Smooth muscle cell (in vitro differentiated cells): ENCODE results near the gene SOWAHB. TPM values are rescaled to one million over a fixed set of nuclear protein-coding genes. Genes with fewer than 3 reads are reported as not detected.

Source experiments
- DNase-seq: peaks from one replicate; lab custom pipeline; 2025; ENCODE audit not compliant: unreplicated experiment; lab: John Stamatoyannopoulos, UW
- H2AFZ ChIP-seq: fragments of 200-600 bp; sonication (generic); 2 replicates; pipeline ENCODE4 v1.6.0; 2016; ENCODE audit warnings: antibody characterized with exemption, low read depth, mild to moderate bottlenecking
- H3F3A ChIP-seq: fragments of 200-600 bp; sonication (generic); 2 replicates; pipeline ENCODE4 v1.6.0; 2017; ENCODE audit warnings: antibody characterized with exemption, low read depth
- H3K27ac ChIP-seq: fragments of 200-600 bp; sonication (generic); 2 replicates; pipeline ENCODE4 v1.5.1; 2016; ENCODE audit warnings: low read depth, mild to moderate bottlenecking
- H3K27me3 ChIP-seq: fragments of 200-600 bp; sonication (generic); 2 replicates; pipeline ENCODE4 v1.6.1; 2016; ENCODE audit warnings: low read depth, mild to moderate bottlenecking
- H3K36me3 ChIP-seq: fragments of 200-600 bp; sonication (generic); 2 replicates; pipeline ENCODE4 v1.5.1; 2016; ENCODE audit warnings: low read depth
- H3K4me1 ChIP-seq: fragments of 200-600 bp; sonication (generic); 2 replicates; pipeline ENCODE4 v1.5.1; 2016; ENCODE audit warnings: low read depth
- H3K4me2 ChIP-seq: fragments of 200-600 bp; sonication (generic); 2 replicates; pipeline ENCODE4 v1.6.0; 2016; ENCODE audit warnings: mild to moderate bottlenecking
- H3K4me3 ChIP-seq: fragments of 200-600 bp; sonication (generic); 2 replicates; pipeline ENCODE4 v1.5.1; 2016; ENCODE audit warnings: mild to moderate bottlenecking
- H3K79me2 ChIP-seq: fragments of 200-600 bp; sonication (generic); 2 replicates; pipeline ENCODE4 v1.6.0; 2016; ENCODE audit warnings: low read depth, mild to moderate bottlenecking
- H3K9ac ChIP-seq: fragments of 200-600 bp; sonication (generic); 2 replicates; pipeline ENCODE4 v1.6.0; 2016; ENCODE audit warnings: low read depth
- H3K9me3 ChIP-seq: fragments of 200-600 bp; sonication (generic); replicated peaks from 2 replicates; pipeline ENCODE4 v1.5.1; 2016; ENCODE audit warnings: low read depth
- H4K20me1 ChIP-seq: fragments of 200-600 bp; sonication (generic); 2 replicates; pipeline ENCODE4 v1.6.0; 2016; ENCODE audit warnings: low read depth
- CTCF ChIP-seq: fragments of 200-600 bp; sonication (generic); IDR thresholded peaks from 2 replicates; pipeline ENCODE4 v1.5.1; 2017; ENCODE audit warnings: borderline replicate concordance, mild to moderate bottlenecking, antibody characterized with exemption; ENCODE audit not compliant: insufficient read depth, poor library complexity, severe bottlenecking
- WGBS: methylation state at CpG from one replicate; pipeline ENCODE4 v1.1.7; 2016; ENCODE audit warnings: low lambda C conversion rate; 5-methylcytosine and 5-hydroxymethylcytosine counted together
- polyA plus RNA-seq: library from polyadenylated mRNA; unstranded; fragments of >200 nt; fragmentation: Nextera tagmentation; extraction: Ambion mirVana; gene quantifications from 2 replicates; pipeline ENCODE4 v1.2.1, GENCODE V29; 2016
- total RNA-seq: library from RNA; depleted of rRNA; stranded (reverse); fragments of >200 nt; gene quantifications from 2 replicates; pipeline ENCODE4 v1.2.3, GENCODE V29; 2014

The SOWAHB gene
- total and polyA plus RNA-seq, 2 experiments from 2014 or later: 0.81 to 4.6 TPM

GRCh38 chr4:76850010-76850441, 47.9 kb downstream of the SOWAHB start:
- DNase-seq: no peak
- Histone ChIP-seq H3K4me2 (no peak overlapping the region), H3K9ac (no peak overlapping the region)

More at GRCh38 chr4:76850010-76850441, 47.9 kb downstream of the SOWAHB start:
- H3F3A ChIP-seq: no peaks in the 10 kb centered on the region
- 77% methylated on average over 4 of the region's 4 CpGs for WGBS
- no peak overlapping the region for H2AFZ ChIP-seq
- no peak overlapping the region for H3K4me3 ChIP-seq
- no peak overlapping the region for H3K27ac ChIP-seq
- H4K20me1 ChIP-seq: no peaks in the 10 kb centered on the region
- TF ChIP-seq CTCF: no peak
- no peaks in the 10 kb centered on the region for H3K4me1 ChIP-seq
- H3K79me2 ChIP-seq: no peaks in the 10 kb centered on the region
- no peaks in the 10 kb centered on the region for H3K27me3 ChIP-seq
- H3K36me3 ChIP-seq: no peaks in the 10 kb centered on the region
- no peaks in the 10 kb centered on the region for H3K9me3 ChIP-seq

Other genes with a start within 250 kb of the SOWAHB start
- gene SEPTIN11, start 51.6 kb upstream of the SOWAHB start, total RNA-seq: 244 and 285 TPM in 2 replicates
- gene SEPTIN11, start 51.6 kb upstream of the SOWAHB start, polyA plus RNA-seq: 144 and 157 TPM in 2 replicates
- 222 and 245 TPM in 2 replicates for gene CCNI, start 177.8 kb upstream of the SOWAHB start, total RNA-seq
- 205 and 230 TPM in 2 replicates for gene CCNI, start 177.8 kb upstream of the SOWAHB start, polyA plus RNA-seq